K562 (cell line): ENCODE results near the gene CDR2L. TPM values are rescaled to one million over a fixed set of nuclear protein-coding genes. Genes with fewer than 3 reads are reported as not detected.
A peak's percentile ranks its signal among the peaks of the same experiment; 100 is the strongest.

Source experiments
- FOS ChIP-seq: IDR thresholded peaks from 3 replicates; pipeline ENCODE4 v1.6.1; 2011; ENCODE audit not compliant: insufficient read length; ENCODE audit errors: extremely low read depth
- GTF2F1 ChIP-seq: IDR thresholded peaks from 2 replicates; pipeline ENCODE4 v1.6.1; 2011; ENCODE audit warnings: low read depth, low read length, improper control_type of control experiment
- HLTF ChIP-seq: fragments of 450-650 bp; IDR thresholded peaks from 2 replicates; pipeline ENCODE4 v1.6.1; 2016
- JUN ChIP-seq, 2 experiments: sonication (generic) in 1 of 2; formaldehyde crosslinking in 1 of 2; IDR thresholded peaks; 2 replicates each; pipeline versions ENCODE4 v1.6.1 to v1.8.0; 2012 to 2022; ENCODE audit warnings: borderline replicate concordance in 2 of 2, mild to moderate bottlenecking in 2 of 2, improper control_type of control experiment in 1 of 2, low read depth in 1 of 2, low read length in 1 of 2, missing genetic modification reagents in 1 of 2
- MCM2 ChIP-seq: fragments of 450-650 bp; IDR thresholded peaks from 2 replicates; pipeline ENCODE4 v1.6.1; 2017; ENCODE audit warnings: low read depth, mild to moderate bottlenecking
- PHTF2 ChIP-seq: fragments of 250-450 bp; sonication (Bioruptor Pico); IDR thresholded peaks from 2 replicates; pipeline ENCODE4 v1.5.0; 2021; ENCODE audit warnings: mild to moderate bottlenecking
- POLR2AphosphoS5 ChIP-seq: IDR thresholded peaks from 2 replicates; pipeline ENCODE4 v1.6.1; 2011; ENCODE audit warnings: mild to moderate bottlenecking, low read depth, low read length, moderate library complexity; ENCODE audit not compliant: control insufficient read depth, insufficient read depth
- POU5F1 ChIP-seq: fragments of 150-350 bp; IDR thresholded peaks from 2 replicates; pipeline ENCODE4 v1.6.1; 2014; ENCODE audit warnings: borderline replicate concordance, low read length, low read depth, mild to moderate bottlenecking; ENCODE audit not compliant: partially characterized antibody
- TBP ChIP-seq: optimal IDR thresholded peaks from 2 replicates; pipeline ENCODE3; 2011; ENCODE audit warnings: low read depth, low read length, improper control_type of control experiment
- YY1 ChIP-seq, 3 experiments: IDR thresholded peaks; 2 replicates each; pipeline ENCODE4 v1.6.1; 2011; ENCODE audit warnings: low read length in 2 of 3, mild to moderate bottlenecking in 2 of 3, moderate library complexity in 2 of 3, borderline replicate concordance in 1 of 3, control low read depth in 1 of 3, low read depth in 1 of 3; ENCODE audit not compliant: insufficient read depth in 3 of 3, insufficient replicate concordance in 2 of 3, control insufficient read depth in 1 of 3, insufficient read length in 1 of 3; ENCODE audit errors: extremely low read depth in 1 of 3
- polyA plus RNA-seq, 8 experiments: library from polyadenylated mRNA; depleted of rRNA in 4 of 8; stranded (reverse) in 5 of 8; unstranded in 3 of 8; fragments of >200 nt; fragmentation: Nextera tagmentation in 2 of 8; fragmentation: Illumina TruSeq in 1 of 8; extraction: Ambion mirVana in 2 of 8; extraction: Trizol in 1 of 8; gene quantifications; 2 replicates each; pipeline versions ENCODE4 v1.2.1 to v1.2.3, GENCODE V29; 2011 to 2014; ENCODE audit warnings: inconsistent platforms in 1 of 8, missing spikeins in 1 of 8
- total RNA-seq, 7 experiments: library from RNA; depleted of rRNA in 6 of 7; stranded (reverse); fragments of >200 nt in 6 of 7; fragmentation: Illumina TruSeq in 2 of 7; extraction: Trizol in 2 of 7; gene quantifications; 2 replicates each; pipeline versions ENCODE4 v1.2.1 to v1.2.3, GENCODE V29; 2011 to 2021; ENCODE audit warnings: low replicate concordance in 1 of 7
- TF ChIP-seq, protein P1 (sequence below), 2 experiments: fragments of 150-350 bp in 1 of 2; IDR thresholded peaks; 2 replicates each; pipeline ENCODE4 v1.6.1; 2012 to 2016; ENCODE audit warnings: low read depth in 2 of 2, low read length in 2 of 2, mild to moderate bottlenecking in 1 of 2, moderate library complexity in 1 of 2
- TF ChIP-seq, protein P2 (sequence below): IDR thresholded peaks from 3 replicates; pipeline ENCODE4 v1.6.1; 2011; ENCODE audit warnings: borderline replicate concordance, mild to moderate bottlenecking; ENCODE audit not compliant: insufficient read length, insufficient read depth
- TF ChIP-seq, protein P3 (sequence below), 3 experiments: fragments of 200-800 bp in 1 of 3; sonication (Bioruptor generic) in 1 of 3; sonication (generic) in 1 of 3; formaldehyde crosslinking in 1 of 3; IDR thresholded peaks; 2 replicates each; pipeline versions ENCODE4 v1.6.1 to v1.8.0; 2016 to 2022; ENCODE audit warnings: mild to moderate bottlenecking in 2 of 3, missing compliant biosample characterization in 2 of 3, missing genetic modification characterization in 2 of 3, missing genetic modification reagents in 1 of 3
- TF ChIP-seq, protein P4 (sequence below): fragments of 450-650 bp; IDR thresholded peaks from 2 replicates; pipeline ENCODE4 v1.6.1; 2014; ENCODE audit warnings: low read depth, mild to moderate bottlenecking, moderate library complexity, borderline replicate concordance
- TF ChIP-seq, protein P5 (sequence below), 2 experiments: fragments of 200-800 bp in 1 of 2; sonication (Bioruptor generic) in 1 of 2; sonication (generic) in 1 of 2; formaldehyde crosslinking in 1 of 2; IDR thresholded peaks in 1 of 2; conservative IDR thresholded peaks in 1 of 2; 2 replicates each; pipeline versions ENCODE4 v1.5.0 to v1.6.1; 2016 to 2020; ENCODE audit warnings: missing compliant biosample characterization in 1 of 2, missing genetic modification characterization in 1 of 2, missing genetic modification reagents in 1 of 2

The CDR2L gene
- total and polyA plus RNA-seq, 9 of the 15 experiments (the other 6 are each of a cell fraction or from before 2014, with no cell fraction given) = 2.7 to 16.0 (median 7.3) TPM

DNA sequence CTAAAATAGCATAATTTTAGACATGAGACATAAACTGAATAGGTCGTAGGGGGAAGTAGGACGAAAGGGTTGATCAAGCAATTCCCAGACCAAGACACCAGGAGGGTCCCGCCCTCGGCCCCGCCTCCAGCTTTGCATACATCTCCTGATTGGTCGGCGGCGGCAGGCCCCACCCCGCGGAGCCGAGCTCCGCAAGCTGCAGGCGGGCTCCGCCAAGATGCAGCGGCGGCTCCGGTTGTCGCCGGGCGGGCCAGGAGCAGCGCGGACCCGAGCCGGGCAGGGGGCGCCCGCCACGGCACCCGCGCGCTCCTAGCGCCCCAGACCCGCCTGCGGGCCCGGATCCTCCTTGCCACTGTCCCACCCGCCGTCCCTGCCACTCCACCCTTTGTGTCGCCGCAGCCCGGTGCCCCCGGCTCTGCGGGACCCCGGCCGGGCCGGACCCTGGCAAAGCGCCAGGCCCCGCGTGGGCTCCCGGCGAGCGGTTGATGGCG is at the start of gene CDR2L (continued):
- TF ChIP-seq, protein P1, sequence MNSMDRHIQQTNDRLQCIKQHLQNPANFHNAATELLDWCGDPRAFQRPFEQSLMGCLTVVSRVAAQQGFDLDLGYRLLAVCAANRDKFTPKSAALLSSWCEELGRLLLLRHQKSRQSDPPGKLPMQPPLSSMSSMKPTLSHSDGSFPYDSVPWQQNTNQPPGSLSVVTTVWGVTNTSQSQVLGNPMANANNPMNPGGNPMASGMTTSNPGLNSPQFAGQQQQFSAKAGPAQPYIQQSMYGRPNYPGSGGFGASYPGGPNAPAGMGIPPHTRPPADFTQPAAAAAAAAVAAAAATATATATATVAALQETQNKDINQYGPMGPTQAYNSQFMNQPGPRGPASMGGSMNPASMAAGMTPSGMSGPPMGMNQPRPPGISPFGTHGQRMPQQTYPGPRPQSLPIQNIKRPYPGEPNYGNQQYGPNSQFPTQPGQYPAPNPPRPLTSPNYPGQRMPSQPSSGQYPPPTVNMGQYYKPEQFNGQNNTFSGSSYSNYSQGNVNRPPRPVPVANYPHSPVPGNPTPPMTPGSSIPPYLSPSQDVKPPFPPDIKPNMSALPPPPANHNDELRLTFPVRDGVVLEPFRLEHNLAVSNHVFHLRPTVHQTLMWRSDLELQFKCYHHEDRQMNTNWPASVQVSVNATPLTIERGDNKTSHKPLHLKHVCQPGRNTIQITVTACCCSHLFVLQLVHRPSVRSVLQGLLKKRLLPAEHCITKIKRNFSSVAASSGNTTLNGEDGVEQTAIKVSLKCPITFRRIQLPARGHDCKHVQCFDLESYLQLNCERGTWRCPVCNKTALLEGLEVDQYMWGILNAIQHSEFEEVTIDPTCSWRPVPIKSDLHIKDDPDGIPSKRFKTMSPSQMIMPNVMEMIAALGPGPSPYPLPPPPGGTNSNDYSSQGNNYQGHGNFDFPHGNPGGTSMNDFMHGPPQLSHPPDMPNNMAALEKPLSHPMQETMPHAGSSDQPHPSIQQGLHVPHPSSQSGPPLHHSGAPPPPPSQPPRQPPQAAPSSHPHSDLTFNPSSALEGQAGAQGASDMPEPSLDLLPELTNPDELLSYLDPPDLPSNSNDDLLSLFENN (IDR thresholded peaks at IDR 0.05; ENCODE audit: low read depth in 2 of 2, low read length in 2 of 2) = no peak
- no peak for TF ChIP-seq HLTF
- peak; percentile 27 for TF ChIP-seq FOS
- TF ChIP-seq POU5F1 = no peak
- TF ChIP-seq JUN (IDR thresholded peaks at IDR 0.05; ENCODE audit: borderline replicate concordance, low read depth, low read length) = no peak
- TF ChIP-seq JUN (CRISPR knock-in tag; IDR thresholded peaks at IDR 0.05; ENCODE audit: borderline replicate concordance) = no peak
- TF ChIP-seq YY1 (IDR thresholded peaks at IDR 0.05; ENCODE audit: borderline replicate concordance in 1 of 3, control insufficient read depth in 1 of 3, extremely low read depth in 1 of 3, insufficient read depth in 3 of 3, insufficient read length in 1 of 3, insufficient replicate concordance in 2 of 3, low read depth in 1 of 3, low read length in 2 of 3) = peak in 2 of 3 experiments; percentile 74 to 82
- TF ChIP-seq MCM2 = no peak
- TF ChIP-seq, protein P2, sequence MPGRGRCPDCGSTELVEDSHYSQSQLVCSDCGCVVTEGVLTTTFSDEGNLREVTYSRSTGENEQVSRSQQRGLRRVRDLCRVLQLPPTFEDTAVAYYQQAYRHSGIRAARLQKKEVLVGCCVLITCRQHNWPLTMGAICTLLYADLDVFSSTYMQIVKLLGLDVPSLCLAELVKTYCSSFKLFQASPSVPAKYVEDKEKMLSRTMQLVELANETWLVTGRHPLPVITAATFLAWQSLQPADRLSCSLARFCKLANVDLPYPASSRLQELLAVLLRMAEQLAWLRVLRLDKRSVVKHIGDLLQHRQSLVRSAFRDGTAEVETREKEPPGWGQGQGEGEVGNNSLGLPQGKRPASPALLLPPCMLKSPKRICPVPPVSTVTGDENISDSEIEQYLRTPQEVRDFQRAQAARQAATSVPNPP = no peak
- TF ChIP-seq PHTF2 (CRISPR knock-in tag) = no peak
- TF ChIP-seq, protein P3, sequence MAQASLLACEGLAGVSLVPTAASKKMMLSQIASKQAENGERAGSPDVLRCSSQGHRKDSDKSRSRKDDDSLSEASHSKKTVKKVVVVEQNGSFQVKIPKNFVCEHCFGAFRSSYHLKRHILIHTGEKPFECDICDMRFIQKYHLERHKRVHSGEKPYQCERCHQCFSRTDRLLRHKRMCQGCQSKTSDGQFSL (CRISPR knock-in tag; IDR thresholded peaks at IDR 0.05) = 0 out of 2 replicates have a peak, but pooled peaks have one; percentile 50
- TF ChIP-seq, protein P3 (tag; IDR thresholded peaks at IDR 0.05) = no peak
- TF ChIP-seq, protein P4, sequence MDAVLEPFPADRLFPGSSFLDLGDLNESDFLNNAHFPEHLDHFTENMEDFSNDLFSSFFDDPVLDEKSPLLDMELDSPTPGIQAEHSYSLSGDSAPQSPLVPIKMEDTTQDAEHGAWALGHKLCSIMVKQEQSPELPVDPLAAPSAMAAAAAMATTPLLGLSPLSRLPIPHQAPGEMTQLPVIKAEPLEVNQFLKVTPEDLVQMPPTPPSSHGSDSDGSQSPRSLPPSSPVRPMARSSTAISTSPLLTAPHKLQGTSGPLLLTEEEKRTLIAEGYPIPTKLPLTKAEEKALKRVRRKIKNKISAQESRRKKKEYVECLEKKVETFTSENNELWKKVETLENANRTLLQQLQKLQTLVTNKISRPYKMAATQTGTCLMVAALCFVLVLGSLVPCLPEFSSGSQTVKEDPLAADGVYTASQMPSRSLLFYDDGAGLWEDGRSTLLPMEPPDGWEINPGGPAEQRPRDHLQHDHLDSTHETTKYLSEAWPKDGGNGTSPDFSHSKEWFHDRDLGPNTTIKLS = no peak; the same call in 1 of the 2 replicates
- TF ChIP-seq TBP = peak; percentile 75
- TF ChIP-seq GTF2F1 = no peak
- peak; percentile 43; the same call in 1 of the 2 replicates for TF ChIP-seq POLR2AphosphoS5
- TF ChIP-seq, protein P5, sequence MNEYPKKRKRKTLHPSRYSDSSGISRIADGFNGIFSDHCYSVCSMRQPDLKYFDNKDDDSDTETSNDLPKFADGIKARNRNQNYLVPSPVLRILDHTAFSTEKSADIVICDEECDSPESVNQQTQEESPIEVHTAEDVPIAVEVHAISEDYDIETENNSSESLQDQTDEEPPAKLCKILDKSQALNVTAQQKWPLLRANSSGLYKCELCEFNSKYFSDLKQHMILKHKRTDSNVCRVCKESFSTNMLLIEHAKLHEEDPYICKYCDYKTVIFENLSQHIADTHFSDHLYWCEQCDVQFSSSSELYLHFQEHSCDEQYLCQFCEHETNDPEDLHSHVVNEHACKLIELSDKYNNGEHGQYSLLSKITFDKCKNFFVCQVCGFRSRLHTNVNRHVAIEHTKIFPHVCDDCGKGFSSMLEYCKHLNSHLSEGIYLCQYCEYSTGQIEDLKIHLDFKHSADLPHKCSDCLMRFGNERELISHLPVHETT (CRISPR knock-in tag; conservative IDR thresholded peaks at IDR 0.05 in 1 of 2, IDR thresholded peaks at IDR 0.05 in 1 of 2) = peak in 1 of 2 experiments; percentile 71; a peak in 1 of 4 replicates
